CD4-positive, alpha-beta memory T cell (primary cell): ENCODE results near the gene CT55. TPM values are rescaled to one million over a fixed set of nuclear protein-coding genes. Genes with fewer than 3 reads are reported as not detected.
"Not testable (repeated sequence)": the region's sequence is repeated elsewhere in the genome, so short reads cannot be mapped to it uniquely, and the experiment has no call there.

Experiments used
- CTCF ChIA-PET: fragments of 350-600 bp; sonication (Branson Sonifier 250); formaldehyde crosslinking; loops from one replicate; lab custom pipeline; 2021; ENCODE audit warnings: inconsistent platforms; ENCODE audit not compliant: partially characterized antibody; lab: Charles Lee
- POLR2A ChIA-PET: fragments of 350-600 bp; sonication (Branson Sonifier 250); formaldehyde crosslinking; loops from one replicate; lab custom pipeline; 2021; ENCODE audit not compliant: partially characterized antibody; lab: Charles Lee
- DNase-seq, 5 donors: peaks; one replicate each; pipeline versions ENCODE4 v3.0.0 to v3.0.0-alpha.2; 2020 to 2022; ENCODE audit warnings: mixed read lengths in 1 of 5
- H3K27ac ChIP-seq: one replicate; pipeline ENCODE4 v1.7.0; 2013; ENCODE audit warnings: low read depth, low read length
- H3K27me3 ChIP-seq: 2 replicates; pipeline ENCODE4 v1.7.0; 2013; ENCODE audit warnings: mild to moderate bottlenecking, low read length, moderate library complexity; ENCODE audit not compliant: insufficient read depth
- H3K36me3 ChIP-seq: 2 replicates; pipeline ENCODE4 v1.7.0; 2013; ENCODE audit warnings: mild to moderate bottlenecking, low read length, moderate library complexity; ENCODE audit not compliant: insufficient read depth
- H3K4me1 ChIP-seq: 2 replicates; pipeline ENCODE4 v1.7.0; 2013; ENCODE audit warnings: mild to moderate bottlenecking, low read length, moderate library complexity; ENCODE audit not compliant: insufficient read depth
- H3K4me3 ChIP-seq, 2 donors: one replicate each; pipeline ENCODE4 v1.7.0; 2013; ENCODE audit warnings: low read length in 2 of 2, mild to moderate bottlenecking in 1 of 2
- H3K9me3 ChIP-seq, 2 donors: one replicate each; pipeline ENCODE4 v1.7.0; 2013; ENCODE audit warnings: low read length in 2 of 2, control low read depth in 1 of 2; ENCODE audit not compliant: control insufficient read depth in 1 of 2
- H3K27ac Mint-ChIP-seq, 7 donors: one replicate each; pipeline ENCODE4 v1.8.0; 2020 to 2021; ENCODE audit warnings: mixed read lengths in 7 of 7, mild to moderate bottlenecking in 6 of 7, inconsistent platforms in 3 of 7, moderate library complexity in 3 of 7
- H3K27me3 Mint-ChIP-seq, 2 donors: one replicate each; pipeline ENCODE4 v1.8.0; 2020 to 2021; ENCODE audit warnings: mixed read lengths in 2 of 2
- H3K36me3 Mint-ChIP-seq, 2 donors: one replicate each; pipeline ENCODE4 v1.8.0; 2020 to 2021; ENCODE audit warnings: mixed read lengths in 2 of 2, inconsistent platforms in 1 of 2, mild to moderate bottlenecking in 1 of 2
- H3K4me1 Mint-ChIP-seq, 4 donors: one replicate each; pipeline ENCODE4 v1.8.0; 2020 to 2021; ENCODE audit warnings: mixed read lengths in 4 of 4, mild to moderate bottlenecking in 1 of 4
- H3K4me3 Mint-ChIP-seq, 8 donors: one replicate each; pipeline ENCODE4 v1.8.0; 2020 to 2021; ENCODE audit warnings: mixed read lengths in 8 of 8, mild to moderate bottlenecking in 7 of 8, moderate library complexity in 6 of 8, inconsistent platforms in 3 of 8
- H3K9me3 Mint-ChIP-seq, 8 donors: one replicate each; pipeline ENCODE4 v1.8.0; 2020 to 2021; ENCODE audit warnings: mixed read lengths in 8 of 8, mild to moderate bottlenecking in 5 of 8, inconsistent platforms in 3 of 8, moderate library complexity in 1 of 8
- intact Hi-C: fragments of 100-400 bp; cut with micrococcal nuclease; formaldehyde crosslinking; loops from one replicate; pipeline ENCODE4 v1.15.1; 2023
- polyA plus RNA-seq, 2 donors: library from polyadenylated mRNA; unstranded; fragments of 300-500 nt; fragmentation: Illumina TruSeq; gene quantifications; one replicate each; pipeline ENCODE4 v1.2.3, GENCODE V29; 2021
- total RNA-seq, 2 experiments: library from RNA; stranded (reverse); gene quantifications; one replicate each; pipeline ENCODE4 v1.2.3, GENCODE V29; 2021

The CT55 gene
- total and polyA plus RNA-seq, 4 experiments from 2014 or later = not detected

GRCh38 chrX:135120056-135120576 lies 51.1 kb downstream of the CT55 start, which contains the start of gene ETDB:
TSS of gene ETDB (minus strand) at chrX:135120526. CDS start at chrX:135119261, 1,265 bp downstream.
- H3K4me1 ChIP-seq, POLR2A ChIA-PET, H3K4me1 Mint-ChIP-seq, H3K9me3 Mint-ChIP-seq, intact Hi-C loops, DNase-seq, H3K4me3 ChIP-seq, H3K27me3 Mint-ChIP-seq, H3K27me3 ChIP-seq, H3K36me3 Mint-ChIP-seq, H3K9me3 ChIP-seq, H3K4me3 Mint-ChIP-seq, CTCF ChIA-PET, H3K36me3 ChIP-seq, H3K27ac ChIP-seq, H3K27ac Mint-ChIP-seq: not testable (repeated sequence)

- POLR2A ChIA-PET, H3K9me3 Mint-ChIP-seq, H3K4me3 ChIP-seq, H3K4me3 Mint-ChIP-seq, H3K27ac ChIP-seq, H3K9me3 ChIP-seq, H3K27me3 Mint-ChIP-seq, H3K4me1 ChIP-seq, intact Hi-C loops, H3K4me1 Mint-ChIP-seq, H3K36me3 ChIP-seq, CTCF ChIA-PET, DNase-seq, H3K36me3 Mint-ChIP-seq, H3K27ac Mint-ChIP-seq, H3K27me3 ChIP-seq: not testable (repeated sequence)
Observed at GRCh38 chrX:135116064-135116463, 55.1 kb downstream of the CT55 start.

GRCh38 chrX:135114392-135114791 lies 56.8 kb downstream of the CT55 start:
- CTCF ChIA-PET = no interaction called here
- H3K4me3 Mint-ChIP-seq = no peak overlapping the region

GRCh38 chrX:135112743-135113142 lies 58.5 kb downstream of the CT55 start:
- no peak for DNase-seq
- intact Hi-C loops = no loop called here
- no peaks in the 10 kb centered on the region for H3K36me3 ChIP-seq
- Mint-ChIP-seq H3K27ac (no peak overlapping the region), H3K27me3 (peaks cover 10 to 18% of the 10 kb centered on the region in 2 donors), H3K4me3 (no peak overlapping the region), H3K36me3 (no peaks in the 10 kb centered on the region), H3K9me3 (no peaks in the 10 kb centered on the region), H3K4me1 (peaks cover 0 to 1% (median 0%) of the 10 kb centered on the region in 4 donors)
- no peak overlapping the region for H3K4me3 ChIP-seq
- ChIA-PET CTCF (no interaction called here), POLR2A (no interaction called here)
- no peaks in the 10 kb centered on the region for H3K9me3 ChIP-seq
- H3K27ac ChIP-seq = no peak overlapping the region
- no peaks in the 10 kb centered on the region for H3K27me3 ChIP-seq
- H3K4me1 ChIP-seq = no peaks in the 10 kb centered on the region

More at GRCh38 chrX:135114392-135114791, 56.8 kb downstream of the CT55 start:
- Mint-ChIP-seq H3K27me3 (peaks cover 7 to 9% of the 10 kb centered on the region in 2 donors), H3K4me1 (peaks cover 0 to 1% (median 0%) of the 10 kb centered on the region in 4 donors), H3K36me3 (no peaks in the 10 kb centered on the region), H3K9me3 (no peaks in the 10 kb centered on the region), H3K27ac (no peak overlapping the region)
- Histone ChIP-seq H3K9me3 (no peaks in the 10 kb centered on the region), H3K4me1 (no peaks in the 10 kb centered on the region), H3K27ac (no peak overlapping the region), H3K4me3 (no peak overlapping the region), H3K27me3 (no peaks in the 10 kb centered on the region), H3K36me3 (no peaks in the 10 kb centered on the region)
- POLR2A ChIA-PET = no interaction called here
- intact Hi-C loops = no loop called here
- DNase-seq = no peak

- peaks cover 10 to 18% of the 10 kb centered on the region in 2 donors for H3K27me3 Mint-ChIP-seq
- DNase-seq = peak in 4 of 5 donors; percentile 32 to 46 (median 41)
- ChIA-PET POLR2A (no interaction called here), CTCF (no interaction called here)
- H3K9me3 Mint-ChIP-seq = no peaks in the 10 kb centered on the region
- no peaks in the 10 kb centered on the region for H3K27me3 ChIP-seq
- intact Hi-C loops = no loop called here
- H3K36me3 Mint-ChIP-seq = no peaks in the 10 kb centered on the region
- no peak overlapping the region for H3K27ac Mint-ChIP-seq
- no peak overlapping the region for H3K4me3 Mint-ChIP-seq
- no peak overlapping the region for H3K27ac ChIP-seq
- H3K9me3 ChIP-seq = no peaks in the 10 kb centered on the region
- H3K36me3 ChIP-seq = no peaks in the 10 kb centered on the region
- H3K4me1 ChIP-seq = no peaks in the 10 kb centered on the region
- H3K4me1 Mint-ChIP-seq = peaks cover 0 to 1% (median 0%) of the 10 kb centered on the region in 4 donors
- H3K4me3 ChIP-seq = no peak overlapping the region
Observed at GRCh38 chrX:135112096-135112729, 59.0 kb downstream of the CT55 start.

- Mint-ChIP-seq H3K36me3 (no peaks in the 10 kb centered on the region), H3K4me1 (peaks cover 0 to 1% (median 0%) of the 10 kb centered on the region in 4 donors), H3K9me3 (no peaks in the 10 kb centered on the region), H3K4me3 (no peak overlapping the region), H3K27me3 (peaks cover 11 to 20% of the 10 kb centered on the region in 2 donors), H3K27ac (no peak overlapping the region)
- no peaks in the 10 kb centered on the region for H3K27me3 ChIP-seq
- H3K9me3 ChIP-seq = no peaks in the 10 kb centered on the region
- POLR2A ChIA-PET = no interaction called here
- CTCF ChIA-PET = no interaction called here
- intact Hi-C loops = no loop called here
- no peaks in the 10 kb centered on the region for H3K4me1 ChIP-seq
- no peak overlapping the region for H3K4me3 ChIP-seq
- H3K27ac ChIP-seq = no peak overlapping the region
- DNase-seq = no peak
- H3K36me3 ChIP-seq = no peaks in the 10 kb centered on the region
Observed at GRCh38 chrX:135109554-135109953, 61.6 kb downstream of the CT55 start.
